Kidney epithelial cell (primary cell): ENCODE data around the gene ADAP1. TPM values are rescaled to one million over a fixed set of nuclear protein-coding genes. Genes with fewer than 3 reads are reported as not detected.

Source experiments
- DNase-seq: peaks from one replicate; pipeline ENCODE4 v3.0.0-alpha.2; 2010; ENCODE audit warnings: low read depth
- H3K27me3 ChIP-seq: 2 replicates; pipeline ENCODE4 v1.6.0; 2011; ENCODE audit warnings: low read length; ENCODE audit not compliant: control insufficient read depth, insufficient read depth
- H3K36me3 ChIP-seq: 2 replicates; pipeline ENCODE4 v1.5.1; 2011; ENCODE audit warnings: low read length; ENCODE audit not compliant: control insufficient read depth, insufficient read depth
- H3K4me3 ChIP-seq: 2 replicates; pipeline ENCODE4 v1.5.1; 2011; ENCODE audit warnings: low read depth, mild to moderate bottlenecking, control low read depth, low read length
- total RNA-seq: library from RNA; depleted of rRNA; stranded (reverse); fragments of >200 nt; gene quantifications from 2 replicates; pipeline ENCODE4 v1.2.3, GENCODE V29; 2015
- TF ChIP-seq, protein P1 (sequence below): IDR thresholded peaks from 2 replicates; pipeline ENCODE4 v1.5.1; 2011; ENCODE audit warnings: mild to moderate bottlenecking, moderate library complexity, low read length, control low read depth, inconsistent platforms; ENCODE audit not compliant: insufficient read depth, poor library complexity, severe bottlenecking

The ADAP1 gene
- total RNA-seq, 1 donor from 2014 or later: 14.3 TPM

DNA sequence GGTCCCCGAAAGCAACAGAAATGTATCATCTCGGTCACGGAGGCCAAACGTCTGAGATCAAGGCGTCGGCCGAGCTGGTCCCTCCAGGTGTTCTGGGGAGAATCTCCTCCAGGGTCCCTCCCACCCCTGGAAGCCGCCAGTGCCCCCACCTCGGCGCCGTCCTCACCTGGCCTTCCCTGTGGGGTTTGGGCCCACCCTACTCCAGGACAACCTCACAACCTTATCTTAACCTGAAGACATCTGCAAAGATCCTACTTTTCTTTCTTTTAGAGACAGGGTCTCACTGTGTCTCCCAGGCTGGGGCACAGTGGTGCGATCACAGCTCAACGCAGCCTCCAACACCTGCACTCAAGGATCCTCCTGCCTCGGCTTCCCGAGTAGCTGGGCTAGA is 33.4 kb downstream of the ADAP1 start:
- peaks cover 3% of the 10 kb centered on the region for H3K27me3 ChIP-seq
- TF ChIP-seq, protein P1, sequence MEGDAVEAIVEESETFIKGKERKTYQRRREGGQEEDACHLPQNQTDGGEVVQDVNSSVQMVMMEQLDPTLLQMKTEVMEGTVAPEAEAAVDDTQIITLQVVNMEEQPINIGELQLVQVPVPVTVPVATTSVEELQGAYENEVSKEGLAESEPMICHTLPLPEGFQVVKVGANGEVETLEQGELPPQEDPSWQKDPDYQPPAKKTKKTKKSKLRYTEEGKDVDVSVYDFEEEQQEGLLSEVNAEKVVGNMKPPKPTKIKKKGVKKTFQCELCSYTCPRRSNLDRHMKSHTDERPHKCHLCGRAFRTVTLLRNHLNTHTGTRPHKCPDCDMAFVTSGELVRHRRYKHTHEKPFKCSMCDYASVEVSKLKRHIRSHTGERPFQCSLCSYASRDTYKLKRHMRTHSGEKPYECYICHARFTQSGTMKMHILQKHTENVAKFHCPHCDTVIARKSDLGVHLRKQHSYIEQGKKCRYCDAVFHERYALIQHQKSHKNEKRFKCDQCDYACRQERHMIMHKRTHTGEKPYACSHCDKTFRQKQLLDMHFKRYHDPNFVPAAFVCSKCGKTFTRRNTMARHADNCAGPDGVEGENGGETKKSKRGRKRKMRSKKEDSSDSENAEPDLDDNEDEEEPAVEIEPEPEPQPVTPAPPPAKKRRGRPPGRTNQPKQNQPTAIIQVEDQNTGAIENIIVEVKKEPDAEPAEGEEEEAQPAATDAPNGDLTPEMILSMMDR: no peak
- no peak overlapping the region for H3K4me3 ChIP-seq
- H3K36me3 ChIP-seq: no peaks in the 10 kb centered on the region
- no peak for DNase-seq

DNA sequence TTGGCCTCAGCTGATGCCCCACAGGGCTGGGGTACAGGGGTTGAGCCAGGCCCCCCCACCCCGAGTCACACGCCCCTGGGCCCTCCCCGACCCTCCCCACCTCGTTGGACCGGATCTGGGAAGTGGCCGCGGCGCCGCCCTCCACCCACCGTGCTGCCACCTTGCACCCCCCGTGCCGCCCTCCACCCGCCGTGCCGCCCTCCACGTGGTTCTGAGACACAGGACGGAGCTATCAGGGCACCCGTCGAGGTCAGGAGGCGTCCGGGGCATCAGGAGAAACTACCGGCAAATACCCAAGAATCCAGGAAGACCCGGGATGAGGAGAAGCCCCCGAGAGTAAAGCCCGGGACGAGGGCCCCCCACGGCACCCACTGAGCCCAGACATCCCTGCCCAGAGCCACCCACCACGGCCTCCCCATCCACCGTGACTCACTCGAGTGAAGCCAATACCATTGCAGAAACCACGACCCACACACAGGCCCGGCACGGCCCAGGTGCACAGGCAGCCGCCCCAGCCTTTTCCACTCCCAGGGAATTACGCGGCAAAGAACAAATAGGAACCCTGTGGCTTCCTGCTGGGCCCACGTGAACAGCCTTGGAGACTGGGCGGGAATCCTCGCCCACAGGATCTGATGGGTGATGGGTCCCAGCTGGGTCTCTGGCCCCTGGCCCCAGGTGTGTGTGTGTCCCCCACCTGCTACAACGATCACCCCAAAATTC is 34.0 kb downstream of the ADAP1 start:
- Histone ChIP-seq H3K36me3 (no peaks in the 10 kb centered on the region), H3K27me3 (peaks cover 3% of the 10 kb centered on the region), H3K4me3 (no peak overlapping the region)
- no peak for DNase-seq
- TF ChIP-seq, protein P1: no peak

DNA sequence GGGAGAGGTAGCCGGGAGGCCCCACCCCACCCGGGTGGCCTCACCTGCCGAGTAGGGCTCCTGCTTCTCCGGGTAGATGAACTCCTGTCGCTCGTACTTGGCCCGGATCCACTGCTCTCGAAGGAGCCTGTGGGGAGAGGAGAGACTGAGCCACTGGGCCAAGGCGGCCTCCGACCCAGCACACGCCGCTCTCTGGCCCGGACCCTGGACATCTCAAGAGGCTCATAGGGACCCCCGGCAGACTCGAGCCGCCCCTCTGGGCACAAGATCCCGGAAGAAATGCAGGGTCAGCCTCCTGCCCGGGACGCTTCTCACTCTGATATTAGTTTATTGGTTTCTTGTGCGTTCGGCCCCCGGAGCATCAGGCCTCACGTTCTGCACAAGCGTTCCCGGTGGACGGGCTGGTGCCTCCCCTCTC is 34.5 kb downstream of the ADAP1 start:
- no peak for DNase-seq
- TF ChIP-seq, protein P1: no peak
- Histone ChIP-seq H3K4me3 (no peak overlapping the region), H3K27me3 (peaks cover 3% of the 10 kb centered on the region), H3K36me3 (no peaks in the 10 kb centered on the region)

DNA sequence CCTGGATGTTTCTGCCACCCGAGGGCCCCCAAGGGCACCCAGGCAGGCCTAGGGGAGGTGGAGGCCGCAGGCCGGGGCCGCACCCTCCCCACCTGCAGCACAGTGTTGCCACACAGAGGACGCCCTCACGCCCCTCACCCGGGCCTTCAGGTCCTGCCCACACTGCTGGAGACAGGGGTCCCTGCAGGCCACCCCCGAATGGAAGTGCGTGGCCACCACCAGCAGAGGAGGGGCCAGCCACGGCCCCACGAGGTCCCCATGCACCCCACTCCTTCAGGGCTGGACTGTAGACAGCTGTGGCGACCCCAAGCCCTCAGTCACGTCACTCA is 35.4 kb downstream of the ADAP1 start:
- TF ChIP-seq, protein P1: no peak
- H3K36me3 ChIP-seq: no peaks in the 10 kb centered on the region
- H3K27me3 ChIP-seq: peaks cover 6% of the 10 kb centered on the region
- H3K4me3 ChIP-seq: no peak overlapping the region
- DNase-seq: no peak

DNA sequence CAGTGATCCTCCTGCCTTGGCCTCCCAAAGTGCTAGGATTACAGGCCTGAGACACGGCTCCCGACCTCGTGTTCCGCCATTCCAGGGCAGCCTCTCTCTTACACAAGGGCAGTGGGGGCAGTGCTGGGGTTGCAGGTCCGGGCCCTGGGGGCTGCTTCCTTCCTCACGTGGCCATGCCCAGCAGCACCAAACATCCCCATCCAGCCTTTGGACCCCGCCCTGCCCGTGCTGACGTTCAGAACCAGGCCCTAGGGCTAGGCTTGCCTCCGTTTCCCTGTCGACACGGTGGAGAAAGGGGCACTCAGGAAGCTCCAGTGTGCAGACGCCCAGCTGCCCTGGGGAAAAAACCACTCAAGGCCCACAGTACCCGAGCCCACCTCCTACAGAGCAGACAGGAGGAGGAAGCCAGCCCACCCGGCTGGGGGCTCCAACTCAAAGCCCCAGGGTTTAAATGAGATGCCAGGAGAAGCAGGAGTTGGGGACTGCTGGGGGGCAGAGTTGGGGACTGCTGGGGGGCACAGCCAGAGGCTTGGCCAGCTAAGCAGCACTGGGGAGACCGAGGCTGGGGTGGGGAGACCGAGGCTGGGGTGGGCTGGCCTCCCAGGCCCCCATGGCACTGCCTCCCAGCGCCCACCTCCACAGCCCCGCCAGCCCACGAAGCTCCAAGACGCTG is 35.9 kb downstream of the ADAP1 start:
- TF ChIP-seq, protein P1: no peak

DNA sequence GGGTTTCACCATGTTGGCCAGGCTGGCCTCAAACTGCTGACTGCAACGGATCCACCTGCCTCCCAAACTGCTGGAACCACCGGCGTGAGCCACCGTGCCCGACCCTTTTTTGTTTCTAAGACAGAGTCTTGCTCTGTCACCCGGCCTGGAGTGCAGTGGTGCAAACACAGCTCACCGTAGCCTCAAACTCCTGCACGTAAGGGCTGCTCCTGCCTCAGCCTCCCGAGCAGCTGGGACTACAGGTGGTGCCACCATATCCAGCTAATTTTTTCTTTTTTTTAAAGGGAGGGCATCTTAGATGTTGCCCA is 36.4 kb downstream of the ADAP1 start:
- DNase-seq: no peak
- Histone ChIP-seq H3K27me3 (peaks cover 6% of the 10 kb centered on the region), H3K36me3 (no peaks in the 10 kb centered on the region), H3K4me3 (no peak overlapping the region)
- TF ChIP-seq, protein P1: no peak

More for the DNA sequence above, 35.9 kb downstream of the ADAP1 start:
- peaks cover 6% of the 10 kb centered on the region for H3K27me3 ChIP-seq
- H3K36me3 ChIP-seq: no peaks in the 10 kb centered on the region
- DNase-seq: no peak
- H3K4me3 ChIP-seq: no peak overlapping the region
